PC-9 (cell line): ENCODE measurements around the gene SHANK3. TPM values are rescaled to one million over a fixed set of nuclear protein-coding genes. Genes with fewer than 3 reads are reported as not detected.

Experiments used
- BruUV-seq: library from RNA; stranded (reverse); fragments of 400-500 nt; replicated peaks from 2 replicates; lab custom pipeline; 2021; lab: Mats Ljungman, UMichigan
- CTCF ChIA-PET: fragments of 300-600 bp; sonication (Branson Sonifier 250); formaldehyde crosslinking; loops from one replicate; lab custom pipeline; 2022; ENCODE audit warnings: antibody characterized with exemption; lab: Charles Lee
- POLR2A ChIA-PET: fragments of 300-600 bp; sonication (Branson Sonifier 250); formaldehyde crosslinking; loops from one replicate; lab custom pipeline; 2022; ENCODE audit warnings: antibody characterized with exemption; ENCODE audit not compliant: unreplicated experiment; lab: Charles Lee
- DNase-seq, 2 experiments: peaks; one replicate each; pipeline versions ENCODE4 v3.0.0 to v3.0.0-alpha.2; 2015 to 2022; ENCODE audit warnings: mixed read lengths in 1 of 2
- H2AFZ ChIP-seq: fragments of 200-600 bp; sonication (generic); 2 replicates; pipeline ENCODE4 v1.8.1; 2017; ENCODE audit warnings: antibody characterized with exemption
- H3F3A ChIP-seq: fragments of 200-600 bp; sonication (generic); 2 replicates; pipeline ENCODE4 v1.8.1; 2017; ENCODE audit warnings: antibody characterized with exemption, mild to moderate bottlenecking, low read depth; ENCODE audit not compliant: insufficient read depth
- H3K27ac ChIP-seq: fragments of 200-600 bp; sonication (generic); 2 replicates; pipeline ENCODE4 v1.6.1; 2016; ENCODE audit warnings: mixed run types
- H3K27me3 ChIP-seq: fragments of 200-600 bp; sonication (generic); 2 replicates; pipeline ENCODE4 v1.6.1; 2016; ENCODE audit warnings: low read depth, mixed run types; ENCODE audit not compliant: insufficient read depth
- H3K36me3 ChIP-seq: fragments of 200-600 bp; sonication (generic); 2 replicates; pipeline ENCODE4 v1.6.1; 2016; ENCODE audit warnings: low read depth, mixed run types
- H3K4me1 ChIP-seq: fragments of 200-600 bp; sonication (generic); replicated peaks from 2 replicates; pipeline ENCODE4 v1.6.1; 2016; ENCODE audit warnings: mixed run types; ENCODE audit not compliant: insufficient read depth
- H3K4me2 ChIP-seq: fragments of 200-600 bp; sonication (generic); 2 replicates; pipeline ENCODE4 v1.6.1; 2017; ENCODE audit warnings: mixed run types
- H3K4me3 ChIP-seq: fragments of 200-600 bp; sonication (generic); 2 replicates; pipeline ENCODE4 v1.6.1; 2016; ENCODE audit warnings: mixed run types
- H3K79me2 ChIP-seq: fragments of 200-600 bp; sonication (generic); 2 replicates; pipeline ENCODE4 v1.6.1; 2017; ENCODE audit warnings: low read depth, mixed run types
- H3K9me2 ChIP-seq: fragments of 200-600 bp; sonication (generic); 2 replicates; pipeline ENCODE4 v1.8.1; 2017; ENCODE audit warnings: mild to moderate bottlenecking; ENCODE audit not compliant: insufficient read depth
- H3K9me3 ChIP-seq: fragments of 200-600 bp; sonication (generic); 2 replicates; pipeline ENCODE4 v1.8.1; 2016; ENCODE audit warnings: low read depth; ENCODE audit not compliant: insufficient read depth
- H4K20me1 ChIP-seq: fragments of 200-600 bp; sonication (generic); 2 replicates; pipeline ENCODE4 v1.8.1; 2017; ENCODE audit not compliant: insufficient read depth
- CTCF ChIP-seq: fragments of 200-600 bp; sonication (generic); conservative IDR thresholded peaks from 2 replicates; pipeline ENCODE4 v1.6.1; 2017; ENCODE audit warnings: mixed run types, antibody characterized with exemption, mild to moderate bottlenecking, moderate library complexity
- EZH2 ChIP-seq: fragments of 200-600 bp; sonication (generic); IDR thresholded peaks from 2 replicates; pipeline ENCODE4 v1.8.0; 2017; ENCODE audit warnings: antibody characterized with exemption, low read depth
- intact Hi-C: fragments of 100-400 bp; cut with micrococcal nuclease; formaldehyde crosslinking; loops from one replicate; pipeline ENCODE4 v1.10.0; 2022; ENCODE audit not compliant: unreplicated experiment
- total RNA-seq: library from RNA; stranded (reverse); gene quantifications from 2 replicates; pipeline ENCODE4 v1.2.3, GENCODE V29; 2021

Gene SHANK3
- total RNA-seq, 1 experiment from 2014 or later, result 5.8 TPM

- no peaks in the 10 kb centered on the region for H3K9me2 ChIP-seq
- ChIA-PET POLR2A (no interaction called here), CTCF (interaction anchor here (0.6 kb wide), 1 partner anchor 25 kb away, joined by 3 read pairs; no protein-coding TSS in a partner anchor)
- H3K27me3 ChIP-seq, result no peaks in the 10 kb centered on the region
- no peaks in the 10 kb centered on the region for H3K79me2 ChIP-seq
- no peak overlapping the region for H3K4me2 ChIP-seq
- H2AFZ ChIP-seq, result no peak overlapping the region
- TF ChIP-seq EZH2, result no peak
- TF ChIP-seq CTCF, result no peak
- BruUV-seq, result no TSS peak
- no peak for DNase-seq
- intact Hi-C loops, result no loop called here
- H3K36me3 ChIP-seq, result no peaks in the 10 kb centered on the region
- 0 out of 2 replicates have a peak, but pooled peaks cover 4% of the 10 kb centered on the region for H3K4me1 ChIP-seq
- no peaks in the 10 kb centered on the region for H3K9me3 ChIP-seq
- H3F3A ChIP-seq, result peaks cover 11% of the 10 kb centered on the region; the same call in 1 of the 2 replicates
- H3K27ac ChIP-seq, result no peak overlapping the region
- no peak overlapping the region for H3K4me3 ChIP-seq
- no peaks in the 10 kb centered on the region for H4K20me1 ChIP-seq
Measured at GRCh38 chr22:50699001-50699755, 26.6 kb downstream of the SHANK3 start.

DNA sequence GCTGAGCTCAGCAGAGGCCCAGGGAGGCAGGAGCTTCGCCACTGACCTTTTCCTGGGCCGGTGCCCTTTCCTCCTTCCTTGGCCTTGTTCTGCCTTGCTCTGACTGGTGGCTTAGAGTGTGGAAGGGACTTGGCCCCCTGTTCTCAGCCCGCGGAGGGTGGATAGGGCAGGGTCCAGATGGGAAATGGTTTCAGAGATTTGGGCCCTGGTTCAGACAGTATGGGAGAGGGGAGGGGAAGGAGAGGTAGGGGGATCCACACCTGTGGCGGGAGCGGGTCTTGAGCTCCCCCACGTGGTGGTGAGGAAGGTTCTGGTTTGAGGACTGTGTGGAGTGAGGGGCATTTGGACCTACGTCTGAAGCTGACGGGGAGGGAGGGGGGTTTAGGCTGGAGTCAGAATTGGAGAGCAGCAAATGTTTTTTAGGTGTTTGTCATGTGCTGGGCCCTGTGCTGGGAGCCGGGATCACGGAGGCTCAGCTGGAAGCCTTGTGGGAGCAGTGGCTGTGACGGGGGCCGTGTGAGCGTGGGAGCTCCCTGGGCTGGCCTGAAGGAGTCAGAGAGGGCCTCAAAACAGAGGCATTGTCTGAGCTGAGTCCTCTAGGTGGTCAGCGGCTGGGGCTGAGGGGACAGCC, 27.2 kb downstream of the SHANK3 start:
- Histone ChIP-seq H3K4me1 (0 out of 2 replicates have a peak, but pooled peaks cover 4% of the 10 kb centered on the region), H3K4me3 (no peak overlapping the region), H3K9me3 (no peaks in the 10 kb centered on the region), H3K79me2 (no peaks in the 10 kb centered on the region), H3F3A (peaks cover 8% of the 10 kb centered on the region; the same call in 1 of the 2 replicates), H3K9me2 (no peaks in the 10 kb centered on the region), H2AFZ (no peak overlapping the region), H4K20me1 (no peaks in the 10 kb centered on the region), H3K27me3 (no peaks in the 10 kb centered on the region), H3K27ac (no peak overlapping the region), H3K4me2 (no peak overlapping the region), H3K36me3 (no peaks in the 10 kb centered on the region)
- DNase-seq, result no peak
- BruUV-seq, result no TSS peak
- ChIA-PET CTCF (interaction anchor here (0.6 kb wide), 1 partner anchor 26 kb away, joined by 3 read pairs; no protein-coding TSS in a partner anchor), POLR2A (interaction anchor here (0.6 kb wide), 1 partner anchor 25 kb away, joined by 4 read pairs; no protein-coding TSS in a partner anchor)
- TF ChIP-seq EZH2 (no peak), CTCF (no peak)
- intact Hi-C loops, result no loop called here

DNA sequence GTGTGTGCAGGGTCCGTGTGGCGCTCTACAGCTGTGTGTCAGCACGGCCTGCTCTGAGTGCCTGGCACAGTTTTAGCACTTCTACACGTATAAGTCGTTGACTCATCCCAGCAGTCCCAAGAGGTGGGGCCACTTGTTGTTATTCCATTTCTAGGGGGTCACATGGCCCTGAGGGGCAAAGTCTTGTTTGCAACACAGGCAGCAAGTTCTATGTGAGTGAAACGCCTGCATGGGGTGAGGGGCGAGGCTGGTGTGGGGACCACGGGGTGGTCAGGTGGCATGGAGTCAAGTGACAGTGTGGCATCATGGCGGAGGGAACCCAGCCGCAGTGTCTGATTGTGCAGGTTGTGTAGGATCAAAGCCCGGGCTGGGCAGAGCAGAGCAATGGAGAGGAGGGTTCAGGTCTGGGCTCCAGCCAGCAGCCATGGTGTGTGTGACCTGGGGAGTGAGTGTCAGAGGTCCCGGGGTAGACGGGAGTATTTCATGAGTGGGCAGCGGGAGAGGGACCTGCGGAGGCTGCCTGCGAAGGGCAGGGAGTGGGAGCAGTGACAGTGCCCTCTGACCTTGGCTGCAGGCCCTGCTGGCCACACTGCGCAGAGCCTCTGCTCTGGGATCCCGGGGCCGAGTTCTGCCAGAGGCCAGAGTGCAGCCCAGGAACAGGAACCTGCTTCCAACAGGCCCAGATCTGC, 27.9 kb downstream of the SHANK3 start:
- no peaks in the 10 kb centered on the region for H3K27me3 ChIP-seq
- H3K9me2 ChIP-seq, result no peaks in the 10 kb centered on the region
- no peaks in the 10 kb centered on the region for H3K9me3 ChIP-seq
- CTCF ChIA-PET, result no interaction called here
- H3F3A ChIP-seq, result peaks cover 8% of the 10 kb centered on the region; the same call in 1 of the 2 replicates
- intact Hi-C loops, result no loop called here
- 0 out of 2 replicates have a peak, but pooled peaks cover 4% of the 10 kb centered on the region for H3K4me1 ChIP-seq
- BruUV-seq, result no TSS peak
- no peak overlapping the region for H3K4me3 ChIP-seq
- no peak overlapping the region for H2AFZ ChIP-seq
- H3K27ac ChIP-seq, result no peak overlapping the region
- POLR2A ChIA-PET, result interaction anchor here (0.6 kb wide), 1 partner anchor 26 kb away, joined by 4 read pairs; no protein-coding TSS in a partner anchor
- no peaks in the 10 kb centered on the region for H3K36me3 ChIP-seq
- no peak overlapping the region for H3K4me2 ChIP-seq
- H3K79me2 ChIP-seq, result no peaks in the 10 kb centered on the region
- H4K20me1 ChIP-seq, result no peaks in the 10 kb centered on the region
- no peak for DNase-seq
- TF ChIP-seq CTCF (no peak), EZH2 (no peak)
